ENCODE measurements around the gene CCDC85C. TPM values are rescaled to one million over a fixed set of nuclear protein-coding genes. Genes with fewer than 3 reads are reported as not detected.
A peak's percentile ranks its signal among the peaks of the same experiment; 100 is the strongest.

Gene CCDC85C
- total RNA-seq, 1 donor from 2014 or later: 53.1 TPM

DNA sequence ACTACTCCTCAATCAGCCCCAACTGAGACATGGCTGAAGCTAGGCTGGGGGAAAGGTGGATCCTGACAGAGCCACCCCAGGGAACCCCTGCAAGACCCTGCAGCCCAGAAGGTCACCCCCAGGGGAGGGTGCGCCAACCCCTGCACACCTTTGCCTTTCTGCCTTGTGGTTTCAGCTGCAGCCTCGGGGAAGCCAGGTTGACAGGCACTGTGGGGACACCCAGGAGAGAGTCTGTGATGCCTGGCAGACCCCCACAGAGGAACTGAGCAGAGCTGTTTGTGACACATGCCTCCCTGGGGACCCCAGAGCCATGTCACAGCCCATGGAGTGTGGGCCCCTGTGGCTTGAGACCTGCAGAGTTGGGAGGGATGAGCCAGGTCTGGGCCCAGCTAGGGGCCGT, 29.1 kb upstream of the CCDC85C start:
- ATAC-seq (no peak), DNase-seq (ENCODE audit: missing footprints) (no peak)
- intact Hi-C loops (cut with DNase I): no loop called here

DNA sequence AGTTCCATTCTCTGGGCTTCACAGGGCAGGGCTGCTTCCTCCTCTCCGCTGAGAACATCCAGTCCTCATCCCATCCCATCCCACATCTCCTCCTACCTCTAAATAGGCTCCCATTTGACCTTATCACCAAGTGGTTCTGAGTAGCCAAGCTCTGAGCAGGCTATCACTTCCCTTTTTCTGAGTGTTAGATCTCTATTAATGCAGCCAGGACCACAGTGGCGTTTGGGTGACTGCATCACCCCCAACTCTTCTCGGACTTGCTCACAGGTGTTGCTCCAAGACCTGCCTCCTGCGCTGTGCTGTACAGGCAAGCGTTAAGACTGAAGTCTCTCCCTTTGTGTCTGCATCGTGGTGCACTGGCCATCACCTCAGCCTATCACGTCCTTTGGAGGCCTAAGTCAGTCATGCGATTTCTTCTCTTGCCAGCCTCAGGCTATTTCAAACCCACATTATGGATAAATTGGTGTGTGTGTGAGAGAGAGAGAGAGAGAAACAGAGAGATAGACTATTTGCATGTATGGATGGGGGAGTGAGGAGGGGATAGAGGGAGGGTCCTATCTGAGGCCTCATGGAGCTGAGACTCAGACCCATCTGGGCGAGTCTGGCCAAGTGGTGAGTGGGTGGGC, 28.5 kb upstream of the CCDC85C start:
- ATAC-seq (no peak), DNase-seq (ENCODE audit: missing footprints) (no peak)
- intact Hi-C loops (cut with DNase I): no loop called here

DNA sequence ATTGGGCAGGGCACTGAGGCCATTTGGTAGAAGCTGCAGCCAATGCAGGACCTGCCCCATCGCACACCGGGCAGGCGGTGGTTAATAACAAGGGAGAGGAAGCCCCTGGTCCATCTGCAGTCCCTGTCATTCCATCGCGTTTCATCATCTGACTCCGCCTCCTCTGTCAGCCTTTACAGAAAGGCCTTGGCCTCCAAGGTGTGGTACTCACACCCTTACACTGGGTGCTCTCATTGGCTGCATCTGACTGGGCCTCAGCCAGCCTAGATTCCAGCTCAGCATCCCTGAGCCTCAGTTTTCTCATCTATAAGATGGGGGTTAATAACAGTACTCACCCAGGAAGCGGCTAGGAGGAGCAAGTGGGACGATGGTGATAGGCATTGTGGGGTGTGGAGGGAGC, 26.2 kb upstream of the CCDC85C start:
- intact Hi-C loops (cut with DNase I): no loop called here
- DNase-seq (ENCODE audit: missing footprints): no peak
- ATAC-seq: no peak

- DNase-seq (ENCODE audit: missing footprints) (peak; percentile 88), ATAC-seq (peak; percentile 89)
- intact Hi-C loops (cut with DNase I): loop anchor here (1.0 kb wide), 1 partner anchor 111 kb away; no protein-coding TSS in a partner anchor
Observed at GRCh38 chr14:99628887-99629618, 25.0 kb upstream of the CCDC85C start.

GRCh38 chr14:99627510-99628381, 23.7 kb upstream of the CCDC85C start:
- ATAC-seq: no peak
- no peak for DNase-seq (ENCODE audit: missing footprints)
- intact Hi-C loops (cut with DNase I): loop anchor here (1.0 kb wide), 1 partner anchor 109 kb away; no protein-coding TSS in a partner anchor

GRCh38 chr14:99627100-99627499, 23.1 kb upstream of the CCDC85C start:
- intact Hi-C loops (cut with DNase I): no loop called here
- ATAC-seq (no peak), DNase-seq (ENCODE audit: missing footprints) (no peak)

- intact Hi-C loops (cut with DNase I): no loop called here
- DNase-seq (ENCODE audit: missing footprints) (no peak), ATAC-seq (no peak)
Observed at GRCh38 chr14:99626041-99626648, 22.1 kb upstream of the CCDC85C start.

GRCh38 chr14:99625476-99625875, 21.5 kb upstream of the CCDC85C start:
- intact Hi-C loops (cut with DNase I): no loop called here
- DNase-seq (ENCODE audit: missing footprints): peak; percentile 15
- ATAC-seq: no peak

GRCh38 chr14:99624971-99625370, 21.0 kb upstream of the CCDC85C start:
- no peak for ATAC-seq
- intact Hi-C loops (cut with DNase I): no loop called here
- DNase-seq (ENCODE audit: missing footprints): peak; percentile 35

DNA sequence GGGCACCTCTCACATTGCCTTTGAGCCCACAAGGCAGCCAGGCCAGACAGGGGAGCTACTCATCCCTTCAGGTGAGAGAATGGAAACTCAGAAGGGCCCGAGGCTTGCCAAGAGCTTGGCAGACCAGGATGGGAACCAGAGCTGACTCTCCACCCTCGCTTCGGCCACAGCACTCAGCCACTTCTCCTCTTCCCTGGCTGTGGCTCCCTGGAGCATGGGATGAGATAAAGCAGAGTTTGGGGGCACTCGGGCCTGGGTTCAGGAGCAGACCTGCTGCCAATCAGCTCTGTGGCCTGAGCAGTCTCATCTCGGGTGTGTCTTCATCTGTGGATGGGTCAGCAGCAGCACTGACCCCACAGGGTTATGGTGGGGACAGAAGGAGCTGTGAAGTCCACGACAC, 20.0 kb upstream of the CCDC85C start:
- peak; percentile 59 for DNase-seq (ENCODE audit: missing footprints)
- intact Hi-C loops (cut with DNase I): no loop called here
- no peak for ATAC-seq

DNA sequence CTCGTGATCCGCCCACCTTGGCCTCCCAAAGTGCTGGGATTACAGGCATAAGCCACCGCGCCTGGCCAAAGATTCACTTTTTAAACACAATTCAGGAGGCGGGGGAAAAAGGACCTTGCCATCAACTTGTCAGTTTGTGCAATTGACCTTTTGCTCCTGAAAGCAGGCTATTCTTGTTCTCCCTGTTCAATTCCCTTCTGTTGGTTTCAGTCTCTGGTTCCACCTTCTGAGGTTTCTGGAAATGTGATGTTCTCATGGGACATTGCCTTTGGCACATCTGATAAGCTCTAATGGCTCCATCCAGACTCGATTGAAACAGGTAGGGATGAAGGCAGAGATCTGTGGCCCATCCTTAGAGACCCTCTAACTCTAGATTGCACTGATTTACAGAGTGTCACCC, 17.9 kb upstream of the CCDC85C start:
- no peak for ATAC-seq
- no peak for DNase-seq (ENCODE audit: missing footprints)
- intact Hi-C loops (cut with DNase I): no loop called here

GRCh38 chr14:99619835-99620834, 16.1 kb upstream of the CCDC85C start:
- DNase-seq (ENCODE audit: missing footprints) (peak; percentile 59), ATAC-seq (no peak)
- intact Hi-C loops (cut with DNase I): no loop called here

DNA sequence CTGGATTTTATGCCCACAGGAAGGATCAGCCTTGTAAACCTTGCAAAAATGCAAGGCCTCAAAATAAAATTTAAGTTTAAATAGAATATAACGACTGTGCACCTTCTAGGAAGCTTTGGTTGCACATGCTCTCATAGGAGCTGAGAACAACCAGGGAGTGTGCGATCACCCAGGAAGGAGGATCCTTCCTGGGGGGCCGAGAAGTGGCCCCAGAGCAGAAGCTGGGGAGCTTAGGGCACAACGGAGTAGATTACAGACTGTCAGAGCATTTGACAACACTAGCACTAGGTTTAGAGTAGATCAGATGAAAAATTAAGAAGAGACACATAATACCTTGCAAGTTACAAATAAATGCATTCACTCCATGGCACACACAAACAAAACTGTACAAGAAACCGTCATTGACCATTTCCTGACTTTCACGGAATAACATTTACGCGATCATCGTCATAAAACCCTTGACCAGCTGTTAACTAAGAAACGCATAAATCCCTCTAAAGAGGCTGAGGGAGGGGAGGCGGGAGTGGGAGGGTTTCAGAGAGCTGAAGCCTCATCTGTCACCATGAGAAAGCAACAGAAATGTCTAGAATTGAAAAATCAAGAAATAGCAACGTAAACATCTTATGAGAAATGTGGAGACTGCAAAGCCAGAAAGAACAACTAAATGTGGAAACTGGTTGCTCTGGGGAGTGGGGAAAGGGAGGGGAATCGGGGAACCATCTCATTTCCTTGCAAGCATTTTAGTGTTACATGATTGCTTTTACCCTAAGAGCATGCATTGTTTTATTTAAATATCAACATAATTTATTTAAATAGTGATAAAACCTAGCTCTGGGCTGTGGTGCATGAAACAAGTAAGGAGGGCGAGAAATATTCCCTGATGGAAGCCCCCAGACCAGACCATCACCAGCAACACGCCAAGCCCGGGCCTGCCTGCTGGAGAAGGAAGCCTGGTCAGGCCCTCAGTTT, 13.1 kb upstream of the CCDC85C start:
- intact Hi-C loops (cut with DNase I): no loop called here
- DNase-seq (ENCODE audit: missing footprints) (no peak), ATAC-seq (no peak)

- ATAC-seq (peak; percentile 15), DNase-seq (ENCODE audit: missing footprints) (no peak)
- intact Hi-C loops (cut with DNase I): no loop called here
Observed at GRCh38 chr14:99615497-99616157, 11.6 kb upstream of the CCDC85C start.

GRCh38 chr14:99612738-99613330, 8.8 kb upstream of the CCDC85C start:
- DNase-seq (ENCODE audit: missing footprints) (peak; percentile 57), ATAC-seq (no peak)
- intact Hi-C loops (cut with DNase I): no loop called here

Measured in Right ventricle myocardium inferior (tissue), 1 donor.